HUDEP-2 (cell line): ENCODE data around the gene ACE2.

Experiments
- DNase-seq, 76 experiments: peaks; one replicate each; lab custom pipeline; 2025; ENCODE audit not compliant: unreplicated experiment in 76 of 76; lab: John Stamatoyannopoulos, UW

Gene ACE2

DNA sequence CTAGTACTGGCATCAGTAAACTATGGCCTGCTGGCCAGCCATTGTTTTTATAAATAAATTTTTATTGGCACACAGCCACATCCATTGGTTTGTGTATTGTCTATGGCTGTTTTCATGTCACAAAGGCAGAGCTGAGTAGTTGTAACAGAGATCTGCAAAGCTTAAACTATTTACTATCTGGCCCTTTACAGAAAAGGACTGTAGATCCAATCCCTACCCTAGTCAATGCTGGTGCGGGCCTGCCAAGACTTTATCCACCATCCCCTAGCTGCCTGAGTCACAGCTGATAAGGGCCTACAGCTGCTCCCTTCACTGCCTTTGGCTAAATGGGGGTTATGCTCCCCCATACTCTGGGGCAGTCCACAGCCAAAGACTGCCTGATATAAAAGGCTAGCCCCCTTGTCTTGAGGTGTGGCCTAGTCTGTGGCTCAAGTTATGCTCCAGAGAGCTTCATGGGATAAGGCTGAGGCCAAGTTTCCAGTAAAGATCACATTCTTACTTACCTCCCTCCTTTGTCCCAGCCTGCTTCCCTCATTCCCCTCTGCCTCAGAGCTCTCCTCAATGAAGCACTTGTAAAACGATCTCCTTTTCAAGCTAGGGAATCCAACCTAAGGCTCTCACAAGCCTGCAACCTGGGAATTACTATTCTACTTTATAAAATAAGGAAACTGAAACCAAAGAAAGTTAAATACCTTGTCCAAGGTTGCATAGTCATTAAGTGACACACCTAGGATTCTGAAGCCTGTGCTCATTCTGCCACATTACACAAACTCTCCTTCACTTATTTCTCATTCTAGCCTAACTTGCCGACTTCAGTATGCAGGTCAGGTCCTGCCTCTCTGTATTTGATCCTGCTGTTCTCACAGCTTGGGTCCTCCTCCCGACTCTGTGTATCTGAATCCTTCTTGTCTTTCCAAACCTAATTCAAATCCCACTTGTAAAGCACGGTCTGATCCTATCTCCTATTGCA is 20.7 kb downstream of the ACE2 start:
- peak in 75 of 76 experiments; percentile 8 to 94 (median 75) for DNase-seq

DNA sequence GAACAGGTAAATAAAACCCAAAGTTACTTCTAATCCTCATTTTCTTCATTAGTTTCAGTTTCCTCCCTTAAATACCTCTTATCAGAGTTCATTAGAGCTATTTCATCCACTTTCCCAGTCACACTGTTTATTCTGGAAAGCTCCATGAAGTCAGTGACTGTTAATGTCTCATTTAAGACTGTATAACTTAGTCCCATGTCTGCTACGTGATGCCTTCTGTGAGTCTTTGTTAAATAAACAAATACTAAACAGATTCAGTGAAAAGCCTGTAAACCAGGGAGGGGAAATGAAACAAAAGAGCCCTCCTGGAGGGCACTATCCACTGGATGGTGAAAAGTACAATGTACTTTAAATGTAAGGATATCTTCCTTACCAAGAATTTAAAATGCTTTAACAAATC is 24.7 kb downstream of the ACE2 start:
- no peak for DNase-seq

DNA sequence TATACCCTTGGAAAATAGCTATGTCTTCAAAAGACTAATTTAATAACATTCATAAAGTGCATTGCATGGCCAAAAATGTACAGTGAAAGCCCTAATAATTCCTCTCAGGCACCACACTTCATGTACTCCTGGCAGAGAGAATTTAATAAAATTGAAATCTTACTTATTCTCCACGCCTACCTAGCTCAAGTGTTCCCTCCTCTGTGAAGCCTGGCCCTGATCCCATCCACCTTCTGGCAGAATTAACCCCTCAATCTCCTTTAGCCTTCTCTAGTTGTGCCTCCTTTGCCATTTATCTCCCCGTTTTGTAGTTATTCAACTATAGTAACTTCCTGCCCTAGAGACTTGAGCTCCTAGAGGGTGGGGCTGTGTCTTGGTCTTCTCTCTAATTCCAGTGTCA is 26.7 kb downstream of the ACE2 start:
- no peak for DNase-seq

GRCh38 chrX:15570145-15570544 is 30.6 kb downstream of the ACE2 start:
- no peak for DNase-seq

GRCh38 chrX:15567886-15568616 is 32.7 kb downstream of the ACE2 start:
- DNase-seq, result peak in 3 of 76 experiments; percentile 0 to 8 (median 0)

- no peak for DNase-seq
Measured at GRCh38 chrX:15567267-15567666, 33.5 kb downstream of the ACE2 start.

DNA sequence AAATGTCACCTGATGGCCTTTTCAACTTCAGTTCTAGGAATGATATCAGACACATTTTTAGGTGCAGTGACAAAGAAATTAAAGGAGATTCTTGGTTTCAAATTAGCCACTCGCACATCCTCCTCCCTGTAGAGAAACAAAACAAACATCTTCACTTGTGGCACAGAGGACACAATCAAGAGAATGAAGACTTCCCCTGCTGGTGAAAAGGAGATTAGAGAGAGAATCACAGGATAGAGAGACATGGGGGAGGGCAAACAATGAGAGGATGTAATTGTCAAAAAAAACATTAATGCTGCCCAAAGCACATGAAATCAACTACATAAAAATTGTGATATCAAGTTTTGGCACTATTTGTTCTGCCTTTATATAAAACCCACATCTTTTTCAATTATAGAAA is 34.5 kb downstream of the ACE2 start:
- DNase-seq, result peak in 10 of 76 experiments; percentile 1 to 26 (median 14)

- DNase-seq, result peak in 71 of 76 experiments; percentile 1 to 72 (median 35)
Measured at GRCh38 chrX:15564981-15565579, 35.7 kb downstream of the ACE2 start.

GRCh38 chrX:15563056-15563455 is 37.7 kb downstream of the ACE2 start:
- DNase-seq, result no peak

GRCh38 chrX:15560924-15561323 is 39.8 kb downstream of the ACE2 start:
- DNase-seq, result no peak

DNA sequence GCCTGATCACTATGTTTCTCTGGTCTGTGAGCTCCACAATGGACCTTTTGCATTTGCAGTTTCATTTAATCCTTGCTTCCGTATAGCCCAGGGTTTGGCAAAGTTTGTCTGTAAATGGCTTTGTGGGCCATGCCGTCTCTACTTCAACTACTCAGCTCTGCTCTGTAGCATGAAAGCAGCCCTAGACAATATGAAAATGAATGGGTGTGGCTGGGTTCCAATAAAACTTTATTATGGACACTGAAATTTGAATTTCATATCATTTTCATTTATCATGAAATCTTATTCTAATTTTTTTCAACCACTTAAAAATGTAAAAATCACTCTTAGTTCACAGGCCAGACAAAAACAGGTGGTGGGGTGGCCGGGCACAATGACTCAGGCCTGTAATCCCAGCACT is 41.5 kb downstream of the ACE2 start:
- DNase-seq, result no peak

GRCh38 chrX:15549189-15550012 is 51.4 kb downstream of the ACE2 start:
- DNase-seq, result peak in 11 of 76 experiments; percentile 0 to 17 (median 2)

DNA sequence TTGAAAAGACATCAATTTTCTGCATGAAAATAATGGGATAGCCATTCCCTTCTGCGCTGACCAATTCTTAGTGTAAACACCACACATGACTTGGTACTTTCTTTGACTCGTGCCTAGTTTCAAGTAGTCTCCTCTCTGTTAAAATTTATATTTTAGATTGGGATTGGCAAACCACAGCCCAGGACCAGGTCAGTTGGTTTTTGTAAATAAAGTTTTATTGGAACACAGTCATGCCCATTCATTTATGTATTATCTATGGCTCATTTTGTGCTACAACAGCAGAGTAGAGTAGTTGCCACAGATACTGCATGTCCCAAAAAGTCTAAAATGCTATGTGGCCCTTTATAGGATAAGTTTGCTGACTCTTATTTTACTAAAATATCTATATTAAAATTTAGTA is 53.4 kb downstream of the ACE2 start:
- DNase-seq, result no peak

DNA sequence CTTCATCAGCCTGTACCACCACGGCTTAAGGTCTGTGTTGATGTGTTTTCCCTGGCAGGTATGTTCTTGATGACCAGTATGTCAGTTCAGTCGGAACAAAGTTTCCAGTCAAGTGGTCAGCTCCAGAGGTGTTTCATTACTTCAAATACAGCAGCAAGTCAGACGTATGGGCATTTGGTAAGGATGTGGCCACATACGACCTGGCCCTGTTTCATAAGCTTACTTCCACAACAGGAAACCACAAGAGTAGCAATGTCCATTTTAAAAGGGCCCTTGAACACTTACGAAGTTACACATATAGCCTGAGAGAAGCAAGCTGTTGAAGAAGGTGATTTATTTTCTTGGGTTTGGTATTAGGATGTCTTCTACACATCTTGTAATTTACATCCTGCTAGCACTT is 54.0 kb downstream of the ACE2 start:
- DNase-seq, result no peak

DNA sequence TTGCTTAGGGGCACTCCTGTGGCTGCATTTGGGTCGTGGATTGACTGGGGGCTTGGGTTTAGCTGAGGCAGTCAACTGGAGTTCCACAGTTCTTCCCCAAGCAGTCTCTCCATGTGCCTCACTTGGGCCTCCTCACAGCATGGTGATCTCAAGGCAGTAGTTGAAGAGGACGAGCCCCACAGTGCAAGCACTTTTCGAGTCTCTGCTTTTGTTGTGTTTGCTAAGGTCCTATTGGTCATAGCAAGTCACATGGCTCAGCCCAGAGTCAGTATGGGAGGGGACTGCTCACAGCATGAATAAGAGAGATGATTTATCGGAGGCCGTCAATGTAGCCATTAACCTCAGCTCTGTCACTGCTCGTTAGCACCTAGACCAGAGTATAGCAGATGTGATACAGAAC is 70.4 kb downstream of the ACE2 start:
- no peak for DNase-seq

GRCh38 chrX:15529165-15529564 is 71.6 kb downstream of the ACE2 start:
- no peak for DNase-seq

DNA sequence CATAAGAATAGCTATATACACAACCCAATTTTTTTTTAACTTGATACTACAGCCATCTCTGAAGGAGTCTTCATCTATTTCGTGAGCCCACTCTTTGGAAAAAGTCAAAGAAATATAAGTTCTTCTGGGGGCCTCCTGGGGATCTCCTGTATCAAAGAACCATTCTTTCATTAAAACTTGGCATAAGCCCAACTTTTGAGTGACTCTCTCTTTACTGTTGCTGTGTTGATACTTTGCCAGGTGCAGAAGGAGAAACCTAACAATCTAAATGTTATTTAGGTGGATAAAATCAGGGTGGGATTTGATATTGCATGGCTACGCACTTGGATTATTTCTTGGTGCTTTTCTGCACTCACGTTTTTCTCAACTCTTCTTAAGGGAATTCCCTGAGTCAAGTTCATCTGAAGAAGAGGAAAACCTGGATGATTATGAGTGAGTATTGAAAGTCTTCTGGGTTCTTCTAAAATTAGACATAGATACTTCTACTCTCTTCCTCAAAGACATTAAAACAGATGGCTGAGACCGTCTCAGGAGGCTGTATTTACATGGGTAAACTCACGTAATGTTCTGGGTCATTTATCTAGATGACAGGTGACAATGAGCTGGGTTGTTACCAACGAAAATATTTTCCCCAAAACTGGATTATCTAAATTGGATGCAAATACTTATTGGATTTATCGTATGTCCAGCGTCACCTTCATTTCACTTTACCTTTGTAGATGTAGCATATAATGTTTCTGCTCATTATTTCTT is 74.9 kb downstream of the ACE2 start:
- DNase-seq, result no peak

- DNase-seq, result no peak
Measured at GRCh38 chrX:15524417-15524816, 76.3 kb downstream of the ACE2 start.

DNA sequence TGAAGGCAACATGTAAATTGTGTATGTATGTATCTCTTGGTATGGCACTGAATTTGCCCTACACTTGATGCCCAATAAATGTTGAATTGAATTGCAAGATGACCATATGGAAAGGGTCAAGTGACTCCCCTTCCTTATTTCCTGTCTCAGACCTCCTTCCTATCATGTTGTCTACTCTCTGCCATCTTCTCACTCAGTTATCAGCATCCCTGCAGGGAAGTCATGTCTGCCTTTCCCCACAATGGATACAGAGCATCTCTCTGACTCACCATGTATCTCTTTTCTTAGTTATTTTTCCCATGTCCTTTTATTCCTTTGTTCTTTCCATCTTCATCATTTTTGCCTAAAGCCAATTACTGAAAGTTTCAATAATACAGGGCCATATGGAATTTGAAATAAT is 77.7 kb downstream of the ACE2 start:
- no peak for DNase-seq

DNA sequence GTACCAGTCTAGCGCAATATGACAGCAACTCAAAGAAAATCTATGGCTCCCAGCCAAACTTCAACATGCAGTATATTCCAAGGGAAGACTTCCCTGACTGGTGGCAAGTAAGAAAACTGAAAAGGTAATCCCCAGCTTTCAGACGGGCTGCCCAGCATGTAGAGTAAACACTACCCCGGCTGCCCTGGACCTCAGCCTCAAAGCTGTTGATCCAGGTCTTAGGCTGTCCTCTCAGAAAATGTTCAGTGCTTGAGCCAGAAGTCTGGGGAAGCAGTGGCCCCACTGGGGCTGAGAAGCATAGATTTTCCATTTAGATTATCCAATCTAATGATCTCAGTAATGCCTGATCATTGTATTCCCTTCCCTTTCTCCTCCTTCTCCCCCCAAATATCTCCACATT is 78.3 kb downstream of the ACE2 start:
- no peak for DNase-seq
